Right lung (tissue), 10 donors: Measurements from ENCODE around the gene FAM185A. TPM values are rescaled to one million over a fixed set of nuclear protein-coding genes. Genes with fewer than 3 reads are reported as not detected.
"Not testable (repeated sequence)": the region's sequence is repeated elsewhere in the genome, so short reads cannot be mapped to it uniquely, and the experiment has no call there.

ENCODE experiments used
- DNase-seq, 2 donors: peaks; one replicate each; pipeline ENCODE4 v3.0.0-alpha.2; 2013
- long read RNA-seq, 8 donors: transcript quantifications; one replicate each; lab custom pipeline, GENCODE V29; 2026
- polyA plus RNA-seq, 5 donors: library from polyadenylated mRNA; unstranded; fragments of 120-200 nt; gene quantifications; one replicate each; pipeline versions ENCODE4 v1.2.1 to v1.2.3, GENCODE V29; 2013; ENCODE audit warnings: inconsistent platforms in 1 of 5, low replicate concordance in 1 of 5; ENCODE audit not compliant: insufficient read length in 5 of 5, insufficient read depth in 1 of 5

FAM185A gene
- 10 to 100 TPM in 4 of 5 donors, 1 to 10 TPM in 1; 8.2 to 14.1 (median 13.5) TPM for polyA plus RNA-seq
- long read RNA-seq, donor 1, partial matches to known transcripts: 0 of 1 reads
- long read RNA-seq, donor 1, other reads (novel, unspliced or antisense): 0 of 1 reads
- long read RNA-seq, donor 2: 0 reads
- long read RNA-seq, donor 3: 0 reads
- long read RNA-seq, donor 4, partial matches to known transcripts: 0 of 2 reads
- long read RNA-seq, donor 4, other reads (novel, unspliced or antisense): 0 of 2 reads
- long read RNA-seq, donor 5, partial matches to known transcripts: 20 of 24 reads
- long read RNA-seq, donor 5, other reads (novel, unspliced or antisense): 0 of 24 reads
- long read RNA-seq, donor 6, partial matches to known transcripts: 0 of 1 reads
- long read RNA-seq, donor 6, other reads (novel, unspliced or antisense): 0 of 1 reads
- long read RNA-seq, donor 7, partial matches to known transcripts: 8 of 9 reads
- long read RNA-seq, donor 7, other reads (novel, unspliced or antisense): 0 of 9 reads
- long read RNA-seq, donor 8, partial matches to known transcripts: 0 of 1 reads
- long read RNA-seq, donor 8, other reads (novel, unspliced or antisense): 0 of 1 reads

DNA sequence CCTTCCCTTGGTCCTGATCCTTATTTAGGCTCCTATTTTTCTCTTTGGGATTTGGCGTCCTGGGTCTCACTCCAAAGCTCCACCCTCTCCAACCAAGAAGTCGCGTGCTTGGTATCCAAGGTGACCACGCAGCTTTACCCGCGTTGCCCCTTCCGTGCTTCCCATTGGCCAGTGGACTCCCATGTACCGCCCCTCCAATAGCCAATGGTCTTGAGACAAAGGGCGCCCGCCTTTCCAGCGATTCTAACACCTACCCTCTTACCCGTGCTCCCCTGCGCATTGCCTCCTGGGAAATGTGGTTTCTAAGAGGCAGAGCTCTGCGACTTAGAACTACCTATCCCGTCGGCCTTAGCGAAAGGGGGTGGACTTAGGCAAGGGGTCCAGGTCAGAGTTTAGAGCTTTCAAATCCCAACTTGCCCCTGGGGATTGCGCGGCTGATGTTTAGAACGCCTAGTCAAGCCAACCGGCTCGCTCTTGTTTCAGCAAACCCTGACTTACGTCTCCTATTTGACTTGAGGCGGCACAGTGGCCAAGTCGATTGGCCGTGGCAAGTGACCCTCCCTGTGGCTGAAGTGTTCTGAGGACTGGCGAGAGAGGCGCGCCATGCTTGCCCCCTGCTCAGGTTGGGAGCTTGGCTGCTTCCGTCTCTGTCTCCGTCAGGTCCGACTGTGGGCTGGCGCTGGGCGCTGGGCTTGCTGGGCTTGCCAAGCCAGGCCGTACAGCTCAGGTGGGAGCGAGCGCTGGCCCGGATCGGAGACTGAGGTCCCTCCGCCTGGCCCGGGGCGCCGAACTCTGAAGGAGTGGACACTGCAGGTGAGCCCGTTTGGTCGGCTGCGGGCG is at the start of gene FAM185A:
Gene FAM185A (plus strand): TSS at position 395 of the 840 bp plus-strand sequence. CDS start 209 bp downstream, at position 604.
- peak; percentile 94 to 98 for DNase-seq

DNA sequence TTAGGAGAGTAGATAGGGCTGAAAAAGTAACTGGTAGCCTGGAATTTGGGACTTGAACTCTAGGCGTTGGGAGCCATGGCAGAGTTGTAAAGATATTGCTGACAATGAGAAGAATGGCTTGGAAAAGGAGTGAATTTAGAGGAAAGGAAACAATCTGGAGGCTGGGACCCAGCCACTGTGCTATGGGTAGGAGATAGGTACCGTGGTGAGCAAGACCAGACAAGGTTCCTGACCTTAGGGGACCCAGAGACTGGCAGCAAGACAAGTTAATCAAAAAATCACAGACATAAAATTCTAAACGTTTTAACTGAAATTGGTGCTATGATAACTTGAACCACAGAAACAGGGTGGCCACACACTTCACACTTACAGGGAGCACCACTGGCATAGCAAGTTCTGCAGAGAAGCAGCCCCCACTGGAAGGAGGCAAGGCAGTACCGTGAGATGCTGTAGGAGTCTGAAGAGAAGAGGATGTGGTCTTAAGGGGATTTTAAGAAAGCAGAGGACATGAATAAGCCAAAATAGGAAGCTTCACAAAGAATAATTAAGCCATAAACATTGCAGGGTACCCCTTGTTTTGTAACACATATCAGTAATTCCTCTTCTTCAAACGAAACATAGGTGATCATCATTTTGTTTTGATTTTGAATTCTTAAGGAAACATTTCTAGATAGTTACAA is 35.6 kb upstream of the FAM185A start:
- not testable (repeated sequence) for DNase-seq

DNA sequence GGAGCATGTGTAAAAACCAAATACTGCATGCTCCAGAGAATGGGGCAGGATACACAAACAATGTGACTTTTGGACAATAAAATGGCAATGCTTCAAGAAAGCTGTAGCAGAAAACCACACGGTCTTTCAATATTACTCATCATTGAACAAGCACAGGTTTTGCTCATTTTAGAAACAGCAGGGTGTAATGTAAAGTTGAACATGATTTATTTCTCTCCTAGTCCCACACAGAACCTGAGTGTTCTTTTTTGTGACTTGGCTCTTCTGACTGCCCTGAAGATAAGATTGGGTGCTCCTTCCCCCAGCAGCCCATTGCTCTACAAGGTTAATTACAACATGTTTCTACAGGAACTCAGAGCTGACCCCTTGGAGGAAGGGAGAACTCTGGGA is 35.1 kb upstream of the FAM185A start:
- DNase-seq: not testable (repeated sequence)

DNA sequence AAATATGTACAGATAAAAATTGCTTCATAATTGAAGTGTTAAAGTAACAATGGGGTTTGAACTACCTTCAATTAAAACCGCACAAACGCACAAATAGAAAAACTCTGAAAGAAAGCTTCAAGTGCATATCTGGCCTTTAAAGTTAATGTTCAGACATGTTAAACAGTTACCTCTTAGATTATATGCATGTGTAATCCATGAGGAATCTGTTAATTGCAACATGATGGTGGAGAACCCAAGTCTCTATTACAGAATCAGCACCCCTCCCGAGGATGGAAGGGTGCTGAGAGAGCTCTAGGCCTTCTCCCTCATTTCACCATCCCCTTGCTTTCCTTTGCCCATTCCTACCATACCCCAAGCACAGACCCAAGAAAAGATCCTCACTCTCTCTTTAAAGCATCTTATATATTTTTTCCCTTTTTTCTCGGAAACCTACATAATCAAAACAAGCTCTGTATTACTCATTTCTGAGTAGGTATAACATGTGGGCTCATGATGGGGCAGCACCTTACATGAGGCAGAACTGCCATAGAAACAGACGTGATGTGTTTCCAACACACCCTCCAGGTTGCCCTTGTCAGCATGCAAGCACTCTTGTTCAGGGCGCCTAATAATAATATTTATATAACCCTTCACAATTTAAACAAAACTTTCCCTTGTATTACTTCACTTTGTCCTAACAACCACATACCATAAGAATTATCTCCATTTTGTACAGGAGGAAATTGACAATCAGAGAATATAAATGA is 33.9 kb upstream of the FAM185A start:
- not testable (repeated sequence) for DNase-seq

DNA sequence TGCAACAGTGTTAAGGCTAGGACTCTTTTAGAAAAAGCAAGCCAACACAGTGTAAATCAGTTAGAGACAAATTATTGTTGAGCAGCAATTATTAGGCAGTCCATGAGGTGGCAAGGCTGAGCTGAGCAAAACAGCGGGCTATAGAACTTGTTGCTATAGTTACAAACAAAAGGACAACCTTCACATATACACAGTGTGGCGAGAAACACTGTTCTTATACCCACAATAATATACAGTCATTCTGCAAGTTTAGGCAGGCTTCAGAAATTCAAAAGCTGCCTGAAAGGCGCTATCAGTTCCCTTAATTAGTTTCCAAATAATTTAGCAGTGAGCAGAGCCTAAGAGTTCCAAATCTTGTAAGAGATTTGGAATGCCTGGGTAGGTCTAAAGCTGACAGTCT is 33.1 kb upstream of the FAM185A start:
- DNase-seq: peak in 1 of 2 donors; percentile 6

- DNase-seq: not testable (repeated sequence)
These were observed 30.3 kb upstream of the FAM185A start for GRCh38 chr7:102718491-102718890.

GRCh38 chr7:102726170-102726569 is 22.6 kb upstream of the FAM185A start:
- not testable (repeated sequence) for DNase-seq

DNA sequence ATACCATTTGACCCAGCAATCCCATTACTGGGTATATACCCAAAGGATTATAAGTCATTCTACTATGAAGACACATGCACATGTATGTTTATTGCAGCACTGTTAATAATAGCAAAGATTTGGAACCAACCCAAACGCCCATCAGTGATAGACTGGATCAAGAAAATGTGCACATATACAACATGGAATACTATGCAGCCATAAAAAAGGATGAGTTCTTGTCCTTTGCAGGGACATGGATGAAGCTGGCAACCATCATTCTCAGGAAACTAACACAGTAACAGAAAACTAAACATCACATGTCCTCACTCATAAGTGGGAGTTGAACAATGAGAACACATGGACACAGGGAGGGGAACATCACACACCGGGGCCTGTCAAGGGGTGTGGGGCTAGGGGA is 19.1 kb upstream of the FAM185A start:
- DNase-seq: not testable (repeated sequence)

- DNase-seq: not testable (repeated sequence)
These were observed 18.4 kb upstream of the FAM185A start for GRCh38 chr7:102730431-102730830.

- DNase-seq: not testable (repeated sequence)
These were observed 6.6 kb upstream of the FAM185A start for GRCh38 chr7:102742002-102742771.

GRCh38 chr7:102743861-102744260 is 4.9 kb upstream of the FAM185A start:
- DNase-seq: not testable (repeated sequence)

- not testable (repeated sequence) for DNase-seq
These were observed 3.1 kb upstream of the FAM185A start for GRCh38 chr7:102745494-102746288.

DNA sequence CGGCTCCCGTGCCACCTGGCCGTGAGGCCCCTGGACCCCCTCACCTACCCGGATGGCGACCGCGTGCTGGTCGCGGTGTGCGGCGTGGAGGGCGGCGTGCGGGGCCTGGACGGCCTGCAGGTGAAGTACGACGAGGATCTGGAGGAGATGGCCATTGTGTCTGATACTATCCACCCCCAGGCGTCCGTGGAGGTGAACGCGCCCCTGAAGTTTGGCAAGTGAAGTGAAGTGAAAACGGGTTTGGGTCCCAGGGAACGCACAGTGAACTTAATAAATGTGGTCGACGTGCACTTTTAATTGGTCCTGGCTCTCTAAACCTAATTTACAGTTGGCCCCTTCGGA is 617 bp downstream of the FAM185A start:
- DNase-seq: not testable (repeated sequence)

GRCh38 chr7:102758227-102758626 is 9.4 kb downstream of the FAM185A start:
- not testable (repeated sequence) for DNase-seq

DNA sequence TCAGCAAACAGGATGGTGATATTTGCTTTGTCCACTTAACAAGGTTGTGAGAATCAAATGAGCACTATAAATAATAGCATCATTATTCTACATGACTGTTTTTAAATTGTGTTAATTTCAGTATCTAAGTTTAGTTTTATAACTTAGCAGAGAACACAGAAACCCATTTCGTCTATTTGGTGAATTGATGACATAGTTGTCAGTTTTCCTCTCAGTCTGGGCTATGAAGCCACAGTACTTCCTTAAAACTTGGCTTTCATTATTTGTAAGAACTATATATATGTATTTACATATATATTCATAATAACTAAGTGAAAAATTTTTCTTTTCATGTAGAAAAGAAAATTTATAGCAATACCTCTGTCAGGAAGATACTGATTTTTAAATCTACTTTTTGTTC is 11.1 kb downstream of the FAM185A start:
- not testable (repeated sequence) for DNase-seq

DNA sequence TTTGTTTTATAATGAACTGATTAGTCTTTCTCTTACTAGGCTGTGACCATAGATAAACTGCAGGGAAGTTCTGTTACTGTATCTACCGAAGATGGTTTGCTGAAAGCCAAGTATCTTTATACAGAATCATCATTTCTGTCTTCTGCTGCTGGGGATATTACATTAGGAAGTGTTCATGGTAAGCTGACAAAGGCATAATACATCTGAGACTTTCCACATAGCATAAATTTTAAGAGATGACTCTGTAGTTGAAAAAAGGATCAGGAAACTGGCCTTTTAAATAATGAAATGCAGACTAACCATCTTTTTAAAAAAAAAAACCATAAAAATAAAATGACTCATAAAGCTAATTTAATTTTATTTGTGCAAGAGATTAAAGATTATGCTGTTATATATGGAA is 12.4 kb downstream of the FAM185A start:
- not testable (repeated sequence) for DNase-seq

DNA sequence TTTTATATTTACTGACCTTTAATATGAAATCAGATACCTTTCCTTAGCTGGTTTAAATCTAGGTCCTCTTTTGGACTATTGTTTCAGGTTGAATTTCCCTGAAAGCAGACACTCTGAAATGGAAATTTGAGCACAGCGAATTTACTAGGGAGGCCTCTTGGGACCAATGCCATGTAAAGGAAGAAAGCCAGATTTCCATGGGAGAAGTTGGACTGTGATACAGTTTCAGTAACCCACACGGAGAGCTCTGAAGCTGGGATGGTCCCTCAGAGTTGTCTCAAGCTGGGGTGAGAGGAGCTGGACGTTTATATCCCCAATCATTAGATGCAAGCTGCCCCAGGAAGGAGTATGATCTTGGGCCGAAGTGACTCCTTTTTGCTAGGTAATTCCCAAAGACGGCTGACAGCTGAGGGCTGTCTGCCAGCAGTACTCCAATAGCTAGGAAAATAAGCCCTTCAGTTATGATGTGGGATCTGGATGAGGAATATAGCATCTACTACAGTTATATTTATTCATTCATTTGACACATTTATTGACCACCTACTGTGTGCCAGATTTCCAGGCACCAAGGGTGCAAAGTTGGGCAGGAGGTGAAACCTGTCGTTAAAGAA is 14.6 kb downstream of the FAM185A start:
- peak; percentile 21 to 27 for DNase-seq

DNA sequence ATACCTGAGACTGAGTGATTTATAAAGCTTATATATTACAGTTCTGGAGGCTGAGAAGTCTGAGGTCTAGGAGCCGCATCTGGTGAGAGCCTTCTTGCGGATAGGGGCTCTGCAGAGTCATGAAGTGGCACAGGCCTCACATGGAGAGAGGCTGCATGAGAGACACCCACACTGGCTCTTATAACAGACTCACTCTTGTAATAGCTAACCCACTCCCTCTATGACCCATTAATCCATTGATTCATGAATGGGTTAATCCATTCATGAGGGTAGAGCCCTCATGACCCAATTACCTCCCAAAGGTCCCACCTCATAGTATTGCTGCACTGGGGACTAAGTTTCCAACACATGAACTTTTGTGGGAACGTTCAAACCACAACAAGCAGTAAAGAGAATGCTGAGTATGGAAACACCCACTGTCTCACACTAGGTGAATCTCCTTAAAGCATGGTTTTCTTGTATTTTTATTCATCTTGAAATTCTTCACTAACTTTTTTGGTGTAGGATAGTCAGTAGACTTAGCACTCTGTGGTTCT is 20.9 kb downstream of the FAM185A start:
- DNase-seq: not testable (repeated sequence)
